SK-N-SH (cell line): ENCODE results near the gene TCFL5.

ENCODE experiments used
- CTCF ChIP-seq: fragments of 200-600 bp; sonication (generic); IDR thresholded peaks from 2 replicates; pipeline ENCODE4 v1.6.1; 2017; ENCODE audit warnings: antibody characterized with exemption, mild to moderate bottlenecking, moderate library complexity
- MAX ChIP-seq: IDR thresholded peaks from 2 replicates; pipeline ENCODE4 v1.4.0; 2012; ENCODE audit warnings: low read depth
- MXI1 ChIP-seq: IDR thresholded peaks from 2 replicates; pipeline ENCODE4 v1.6.1; 2012; ENCODE audit warnings: mild to moderate bottlenecking, low read depth, low read length, improper control_type of control experiment
- RFX5 ChIP-seq: IDR thresholded peaks from 2 replicates; pipeline ENCODE4 v1.6.1; 2012; ENCODE audit warnings: mild to moderate bottlenecking, improper control_type of control experiment, low read length
- SIN3A ChIP-seq: IDR thresholded peaks from 2 replicates; pipeline ENCODE4 v1.6.1; 2012; ENCODE audit warnings: low read depth, mild to moderate bottlenecking, low read length, moderate library complexity, borderline replicate concordance

DNA sequence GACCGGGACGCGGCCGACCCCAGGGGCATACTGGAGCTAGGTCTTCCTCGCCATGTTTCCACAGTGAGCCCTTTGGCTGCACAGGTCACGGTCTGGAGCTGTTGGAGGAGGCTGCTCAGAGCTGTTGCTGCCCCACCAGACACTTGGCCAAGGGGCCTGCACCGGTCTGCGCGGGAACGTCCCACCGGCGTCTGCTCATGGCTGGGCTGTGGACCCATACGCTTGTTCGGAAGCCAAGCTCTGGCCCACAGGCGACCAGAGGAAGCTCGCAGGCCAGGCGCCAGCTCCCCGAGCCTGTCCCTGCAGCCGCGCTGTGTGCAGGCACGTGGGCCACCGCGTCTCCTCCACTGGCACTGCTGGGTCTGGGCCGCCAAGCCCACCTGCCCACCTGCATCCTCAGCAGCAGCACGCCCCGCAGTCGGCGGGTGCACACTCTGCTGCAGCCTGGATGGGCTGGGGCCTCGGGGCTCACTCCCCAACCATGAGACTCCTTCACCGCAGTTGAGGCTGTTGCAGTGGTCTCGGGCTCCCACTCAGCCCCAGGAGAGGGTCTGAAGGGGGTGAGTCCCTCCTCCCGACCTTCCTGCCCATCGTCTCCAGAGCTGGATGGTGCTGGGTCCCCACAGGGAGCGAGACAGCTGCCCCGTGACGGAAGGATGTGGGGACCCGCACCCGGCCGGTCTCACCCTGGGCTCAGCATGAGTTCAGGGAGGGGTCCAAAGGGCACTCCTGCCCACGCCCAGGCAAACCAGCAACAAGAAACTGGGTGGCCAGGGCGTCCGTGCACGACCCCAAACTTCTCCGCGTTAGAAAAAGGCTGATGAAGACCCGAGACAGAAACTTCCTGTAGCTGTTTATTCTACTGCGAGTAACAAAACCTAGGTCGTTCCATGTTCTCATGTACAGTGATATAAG, 15.5 kb upstream of the TCFL5 start:
- TF ChIP-seq MAX (no peak), CTCF (no peak), SIN3A (no peak), RFX5 (no peak), MXI1 (no peak)
